ENCODE results near the gene SH3YL1.

The SH3YL1 gene

DNA sequence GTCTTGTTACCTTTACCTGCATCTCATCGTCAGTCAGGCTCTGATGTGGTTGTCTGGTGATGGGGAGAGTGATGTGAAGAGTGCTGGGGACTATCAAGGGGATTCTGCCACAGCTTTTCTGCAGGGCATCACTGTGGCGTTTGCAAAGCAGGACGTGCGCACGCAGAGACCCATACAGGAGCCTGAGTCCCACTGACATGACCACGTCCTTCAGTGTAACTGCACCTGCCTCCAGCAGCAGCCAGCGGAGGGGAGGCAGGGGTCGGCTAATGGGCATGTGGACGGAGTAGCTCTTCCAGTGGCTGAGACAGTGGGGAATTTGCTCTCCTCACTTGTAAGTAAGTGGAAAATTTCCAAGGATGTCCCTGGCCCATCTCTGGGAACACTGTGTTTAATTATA is 17.5 kb upstream of the SH3YL1 start:
- no peak for TF ChIP-seq CTCF (IDR thresholded peaks at IDR 0.05)
- no peak overlapping the region for H3K27ac ChIP-seq
- no peak for DNase-seq (ENCODE audit: low spot score)
- H3K4me3 ChIP-seq, result no peak overlapping the region

- no peak for TF ChIP-seq CTCF (IDR thresholded peaks at IDR 0.05)
- no peak overlapping the region for H3K4me3 ChIP-seq
- H3K27ac ChIP-seq, result no peak overlapping the region
- no peak for DNase-seq (ENCODE audit: low spot score)
These were observed 16.8 kb upstream of the SH3YL1 start for GRCh38 chr2:280650-281110.

DNA sequence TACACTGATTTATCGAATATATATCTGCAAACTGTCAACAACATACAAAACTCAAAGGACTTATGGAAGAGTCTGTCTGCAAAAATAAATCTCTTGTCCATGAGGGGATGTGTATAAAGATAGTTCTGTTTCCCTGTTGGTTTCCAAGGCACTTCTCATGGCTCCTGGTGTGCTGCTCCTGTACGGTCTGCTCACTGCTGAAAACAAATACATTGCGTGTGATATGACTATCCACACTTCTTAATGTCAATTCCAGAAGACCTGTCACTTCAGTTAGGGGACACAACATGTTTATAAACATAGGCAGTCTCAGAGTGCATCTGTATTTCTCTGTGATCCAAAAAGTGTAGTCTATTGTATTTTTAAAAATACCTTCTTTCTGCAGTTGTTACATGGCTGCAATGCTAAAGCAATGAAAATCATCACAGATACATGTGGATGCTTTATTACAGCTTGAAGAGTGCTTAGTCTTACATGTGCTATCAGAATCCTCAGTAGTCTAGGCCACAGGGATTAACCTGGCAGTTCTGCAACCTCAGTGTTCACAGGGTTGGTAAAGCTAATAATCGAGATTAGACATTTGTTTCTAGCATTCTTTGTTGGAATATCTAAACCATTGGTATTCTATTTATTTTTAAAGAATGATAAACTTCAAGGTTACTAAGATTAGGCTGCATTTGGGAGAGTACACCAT is 16.3 kb upstream of the SH3YL1 start:
- TF ChIP-seq CTCF (IDR thresholded peaks at IDR 0.05), result no peak
- DNase-seq (ENCODE audit: low spot score), result no peak

DNA sequence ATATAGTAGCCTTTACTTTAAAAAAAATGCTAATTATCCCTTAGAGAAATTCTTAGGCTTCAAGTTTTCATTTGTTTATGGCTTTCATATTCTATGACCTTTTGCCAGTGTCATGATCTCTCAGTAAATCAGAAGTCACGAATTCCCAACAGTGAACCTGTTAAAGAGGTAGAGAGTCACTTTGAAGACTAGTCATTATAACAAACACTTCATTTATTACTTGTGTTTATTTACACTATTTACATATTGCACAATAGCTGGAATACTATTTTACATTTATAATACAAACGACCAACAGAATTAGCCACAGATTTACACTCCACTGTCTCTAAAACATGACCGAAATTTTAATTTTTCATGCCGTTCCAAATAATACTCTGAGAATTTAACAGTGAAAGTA is 15.5 kb upstream of the SH3YL1 start:
- no peak for TF ChIP-seq CTCF (IDR thresholded peaks at IDR 0.05)
- no peak overlapping the region for H3K4me3 ChIP-seq
- no peak overlapping the region for H3K27ac ChIP-seq
- DNase-seq (ENCODE audit: low spot score), result no peak

More for the DNA sequence above, 16.3 kb upstream of the SH3YL1 start:
- Histone ChIP-seq H3K27ac (no peak overlapping the region), H3K4me3 (no peak overlapping the region)

GRCh38 chr2:278927-279320 is 15.1 kb upstream of the SH3YL1 start:
- DNase-seq (ENCODE audit: low spot score), result no peak
- TF ChIP-seq CTCF (IDR thresholded peaks at IDR 0.05), result no peak
- H3K27ac ChIP-seq, result no peak overlapping the region
- H3K4me3 ChIP-seq, result no peak overlapping the region

- Histone ChIP-seq H3K4me3 (no peak overlapping the region), H3K27ac (no peak overlapping the region)
- no peak for TF ChIP-seq CTCF (IDR thresholded peaks at IDR 0.05)
- no peak for DNase-seq (ENCODE audit: low spot score)
These were observed 14.6 kb upstream of the SH3YL1 start for GRCh38 chr2:278312-278926.

GRCh38 chr2:275466-275865 is 11.6 kb upstream of the SH3YL1 start:
- Histone ChIP-seq H3K27ac (no peak overlapping the region), H3K4me3 (no peak overlapping the region)
- no peak for TF ChIP-seq CTCF (IDR thresholded peaks at IDR 0.05)
- no peak for DNase-seq (ENCODE audit: low spot score)
